ENCODE measurements around the gene KEL.
A peak's percentile ranks its signal among the peaks of the same experiment; 100 is the strongest.
"Not testable (repeated sequence)": the region's sequence is repeated elsewhere in the genome, so short reads cannot be mapped to it uniquely, and the experiment has no call there.

Gene KEL, protein sequence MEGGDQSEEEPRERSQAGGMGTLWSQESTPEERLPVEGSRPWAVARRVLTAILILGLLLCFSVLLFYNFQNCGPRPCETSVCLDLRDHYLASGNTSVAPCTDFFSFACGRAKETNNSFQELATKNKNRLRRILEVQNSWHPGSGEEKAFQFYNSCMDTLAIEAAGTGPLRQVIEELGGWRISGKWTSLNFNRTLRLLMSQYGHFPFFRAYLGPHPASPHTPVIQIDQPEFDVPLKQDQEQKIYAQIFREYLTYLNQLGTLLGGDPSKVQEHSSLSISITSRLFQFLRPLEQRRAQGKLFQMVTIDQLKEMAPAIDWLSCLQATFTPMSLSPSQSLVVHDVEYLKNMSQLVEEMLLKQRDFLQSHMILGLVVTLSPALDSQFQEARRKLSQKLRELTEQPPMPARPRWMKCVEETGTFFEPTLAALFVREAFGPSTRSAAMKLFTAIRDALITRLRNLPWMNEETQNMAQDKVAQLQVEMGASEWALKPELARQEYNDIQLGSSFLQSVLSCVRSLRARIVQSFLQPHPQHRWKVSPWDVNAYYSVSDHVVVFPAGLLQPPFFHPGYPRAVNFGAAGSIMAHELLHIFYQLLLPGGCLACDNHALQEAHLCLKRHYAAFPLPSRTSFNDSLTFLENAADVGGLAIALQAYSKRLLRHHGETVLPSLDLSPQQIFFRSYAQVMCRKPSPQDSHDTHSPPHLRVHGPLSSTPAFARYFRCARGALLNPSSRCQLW

DNA sequence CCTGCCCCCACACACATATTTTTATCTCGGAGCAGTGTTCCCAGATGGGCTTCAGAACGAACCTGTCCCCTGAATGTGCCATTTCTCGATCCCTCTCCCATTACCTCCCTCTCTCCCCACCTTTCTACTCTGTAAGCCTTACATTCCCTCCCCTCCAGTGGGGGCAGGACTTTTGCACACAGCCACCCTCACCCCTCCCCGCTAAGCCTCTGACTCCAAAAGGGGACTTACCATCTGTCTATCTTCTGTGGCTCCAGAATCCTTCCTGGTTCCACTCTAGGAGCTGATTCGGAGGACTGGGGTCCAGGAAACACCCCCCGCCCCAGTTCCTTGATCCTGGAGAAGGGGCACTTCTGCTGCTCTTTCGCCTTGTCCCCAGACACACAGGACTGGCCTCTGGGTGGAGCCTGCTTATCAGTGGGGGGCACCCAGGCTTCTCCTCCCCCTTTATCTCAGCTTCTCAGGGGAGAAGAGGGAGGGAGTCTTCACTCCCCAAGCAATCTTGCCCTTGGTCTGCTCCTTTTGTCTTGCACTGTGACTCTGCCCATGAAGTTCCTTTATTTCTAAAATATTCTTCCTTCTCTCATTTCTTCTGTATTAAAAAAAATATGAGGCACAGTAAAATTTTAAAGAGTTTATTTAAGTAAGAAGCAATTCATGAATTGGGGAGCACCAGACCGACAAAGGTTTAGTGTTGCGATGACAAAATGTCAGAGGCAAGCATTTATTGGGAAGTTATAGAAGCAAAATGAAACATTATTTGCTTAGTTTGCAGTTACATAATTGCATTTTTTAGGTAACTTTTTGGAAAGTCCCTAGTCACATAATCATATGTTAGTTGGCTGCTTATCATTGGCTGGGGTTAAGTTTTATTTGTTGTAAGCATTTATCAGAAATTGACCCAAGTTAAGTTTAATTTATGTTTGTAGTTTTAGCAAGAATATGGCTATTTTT is at the start of gene KEL:
Gene KEL (minus strand): TSS at position 391 of the 954 bp plus-strand sequence. CDS start 157 bp downstream, at position 234.
- DNase-seq (ENCODE audit: low spot score): no peak

DNA sequence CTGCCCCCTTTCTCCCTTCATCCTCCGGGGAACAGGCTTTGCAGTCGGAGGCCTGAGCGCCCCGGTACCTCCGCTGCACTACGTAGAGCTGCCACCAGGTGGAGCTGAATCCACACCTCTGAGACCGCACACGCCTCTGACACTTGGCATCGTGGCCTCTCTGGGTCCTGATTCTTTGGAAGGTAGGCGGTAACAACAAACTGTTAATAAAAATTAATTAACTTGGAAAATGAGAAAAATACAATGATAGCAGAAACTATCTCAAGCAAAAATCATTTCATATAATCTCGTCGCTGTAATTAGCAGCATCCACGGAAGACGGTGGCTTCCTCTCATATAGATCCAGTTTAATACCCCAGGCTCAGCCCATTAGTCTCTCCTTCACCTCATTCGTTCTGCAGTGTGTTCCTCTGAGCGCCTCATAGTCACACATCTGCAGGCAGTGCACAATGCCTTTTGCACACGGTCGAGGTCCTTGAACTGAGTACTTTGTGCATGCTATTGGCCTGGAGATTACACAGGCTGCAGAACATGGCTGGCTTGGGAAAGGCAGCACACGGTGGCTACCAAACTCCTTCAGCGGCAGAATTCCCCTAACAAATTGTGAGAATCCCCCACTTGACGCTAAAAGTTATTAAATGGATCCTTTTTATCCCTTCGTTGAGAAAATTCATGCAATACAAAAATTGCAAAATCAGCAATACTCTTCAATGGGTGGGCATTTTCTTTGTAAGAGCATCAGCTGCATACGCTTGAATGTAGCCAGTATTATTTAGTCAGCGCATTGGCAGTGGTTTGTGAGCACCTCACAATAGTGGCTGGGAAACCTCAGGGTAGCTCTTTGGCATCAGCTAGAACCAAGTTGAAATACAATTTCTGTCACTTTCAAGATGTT is 46.1 kb upstream of the KEL start:
- peak; percentile 81 for DNase-seq (ENCODE audit: low spot score)

DNA sequence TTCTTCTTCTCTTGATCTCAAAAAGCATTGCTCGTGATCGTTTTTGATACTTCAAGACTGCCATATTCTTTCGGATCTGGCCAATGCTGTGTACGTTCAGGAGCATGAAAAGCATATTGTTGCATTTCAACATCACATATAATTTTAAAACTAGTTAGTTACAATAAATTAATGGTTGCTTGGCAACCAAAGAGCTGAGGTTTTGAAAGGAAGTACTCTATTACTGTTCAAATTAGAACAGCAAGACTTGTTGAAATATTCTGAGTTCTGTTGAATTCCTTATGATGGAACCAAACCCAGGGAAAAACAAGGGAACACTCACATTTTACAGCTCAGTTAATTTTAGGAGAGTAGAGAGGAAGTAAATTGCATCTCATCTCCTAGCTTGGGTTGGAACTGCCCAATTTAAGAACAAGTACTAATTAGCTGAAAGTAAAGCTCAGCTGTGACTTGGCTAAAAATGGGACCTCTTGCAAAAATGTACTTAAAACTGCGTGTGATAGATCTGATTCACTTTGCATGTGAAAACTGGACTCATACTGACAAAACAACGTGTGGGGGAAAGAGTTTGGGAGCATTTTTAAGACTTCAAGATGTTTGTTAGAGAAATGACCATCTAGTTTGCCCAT is 43.6 kb upstream of the KEL start:
- DNase-seq (ENCODE audit: low spot score): no peak

DNA sequence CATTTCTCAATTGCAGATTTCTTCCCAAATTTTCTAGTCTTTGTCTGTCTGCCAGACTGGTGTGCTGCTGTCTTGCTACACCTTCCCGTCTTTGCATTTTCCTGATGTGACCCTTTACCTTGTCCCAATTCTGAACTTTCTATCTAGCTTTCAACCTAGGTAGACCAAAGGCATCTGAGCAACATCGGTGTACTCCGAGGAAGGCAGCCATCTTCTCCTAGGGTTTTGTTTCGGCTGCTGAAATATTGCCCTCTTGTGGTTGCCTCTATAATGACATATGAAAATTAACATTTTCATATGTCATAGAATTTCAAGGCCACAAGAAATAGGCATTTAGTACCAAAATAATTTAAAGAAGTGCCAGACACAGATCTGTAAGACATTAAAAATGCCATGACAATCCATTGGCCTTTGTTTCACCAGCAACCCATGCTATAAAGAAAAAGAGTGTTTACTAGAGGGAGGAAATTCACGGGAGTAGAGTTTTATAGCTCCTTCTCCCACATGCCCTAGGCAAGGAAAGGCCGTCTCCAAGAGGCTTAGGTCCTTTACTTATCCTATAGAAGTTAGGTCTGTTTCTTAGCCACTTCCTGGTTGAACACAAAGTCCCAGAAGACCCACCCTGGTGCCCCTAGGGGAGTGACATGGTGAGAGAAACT is 41.4 kb upstream of the KEL start:
- DNase-seq (ENCODE audit: low spot score): peak; percentile 65

DNA sequence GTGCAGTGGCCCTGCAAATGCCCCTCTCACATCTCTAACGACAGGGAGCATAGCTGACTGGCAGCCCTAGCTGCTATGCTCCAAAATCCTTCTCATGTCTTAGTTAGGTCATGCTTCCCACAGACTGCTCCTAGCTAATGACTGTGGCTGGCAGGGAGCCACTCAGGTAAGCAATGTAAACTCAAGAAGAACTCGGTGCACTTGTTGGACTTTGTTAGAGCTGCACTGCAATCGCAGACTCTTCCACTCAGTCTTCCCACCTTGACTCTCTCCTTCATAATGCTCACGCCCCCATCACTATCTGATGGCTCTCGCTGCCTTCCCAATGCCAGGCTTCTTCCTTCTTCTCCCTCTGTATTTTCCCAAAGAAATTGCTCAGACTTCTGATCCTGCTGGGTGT is 40.7 kb upstream of the KEL start:
- DNase-seq (ENCODE audit: low spot score): no peak

DNA sequence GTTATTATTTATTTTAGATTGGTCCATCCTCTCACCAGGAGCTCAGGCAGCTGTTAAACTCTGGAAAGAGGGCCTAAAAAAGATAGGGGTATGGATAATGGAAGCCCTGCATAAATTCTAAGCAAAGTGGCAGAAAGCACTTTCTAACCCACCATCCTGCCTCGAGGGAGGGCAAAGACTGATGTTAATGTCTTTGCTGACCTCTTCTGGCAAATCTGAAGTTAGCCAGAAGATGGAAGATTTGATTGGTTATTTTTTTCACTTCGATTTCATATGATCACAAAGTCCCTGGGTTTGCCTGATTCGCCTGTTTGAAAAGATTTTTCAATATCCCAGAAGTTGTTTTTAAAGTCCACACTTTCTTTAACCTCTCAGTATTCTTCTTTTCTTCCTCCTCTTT is 39.9 kb upstream of the KEL start:
- DNase-seq (ENCODE audit: low spot score): peak; percentile 6

DNA sequence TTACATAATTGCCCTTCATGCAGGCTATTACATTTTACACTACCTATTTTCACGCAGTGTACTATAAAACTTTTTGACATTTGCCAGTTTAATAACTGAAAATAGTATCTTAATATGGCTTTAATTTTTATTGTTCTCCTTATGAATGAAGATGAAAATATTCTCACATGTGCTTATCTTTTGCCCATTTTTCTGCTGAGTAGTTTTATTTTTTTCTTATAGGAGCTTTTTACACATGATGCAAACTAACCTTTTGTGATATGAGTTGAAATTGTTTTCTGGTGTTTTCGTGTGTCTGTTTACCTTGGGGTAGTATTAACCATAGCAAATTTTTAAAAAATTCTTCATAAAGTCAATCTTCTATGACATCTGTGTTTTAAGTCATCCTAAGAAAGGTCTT is 38.5 kb upstream of the KEL start:
- no peak for DNase-seq (ENCODE audit: low spot score)

DNA sequence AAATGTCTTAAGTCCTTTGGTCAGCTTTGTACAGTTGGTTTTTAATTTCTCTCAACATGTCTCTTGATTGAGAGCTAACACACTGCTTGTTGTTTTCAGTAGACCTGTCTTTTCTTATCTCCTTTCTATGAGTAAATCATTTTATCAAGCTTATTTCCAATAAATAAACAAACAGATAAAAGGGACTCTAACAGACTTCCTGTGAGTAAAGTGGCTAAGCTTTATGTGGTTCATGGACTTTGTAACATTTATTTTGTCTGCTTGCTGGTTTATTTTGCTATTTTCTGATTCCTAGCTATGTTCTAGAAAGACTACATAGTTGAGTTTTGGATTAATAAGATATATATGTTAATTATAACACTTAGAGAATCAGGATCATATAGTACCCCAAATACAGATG is 37.6 kb upstream of the KEL start:
- DNase-seq (ENCODE audit: low spot score): no peak

DNA sequence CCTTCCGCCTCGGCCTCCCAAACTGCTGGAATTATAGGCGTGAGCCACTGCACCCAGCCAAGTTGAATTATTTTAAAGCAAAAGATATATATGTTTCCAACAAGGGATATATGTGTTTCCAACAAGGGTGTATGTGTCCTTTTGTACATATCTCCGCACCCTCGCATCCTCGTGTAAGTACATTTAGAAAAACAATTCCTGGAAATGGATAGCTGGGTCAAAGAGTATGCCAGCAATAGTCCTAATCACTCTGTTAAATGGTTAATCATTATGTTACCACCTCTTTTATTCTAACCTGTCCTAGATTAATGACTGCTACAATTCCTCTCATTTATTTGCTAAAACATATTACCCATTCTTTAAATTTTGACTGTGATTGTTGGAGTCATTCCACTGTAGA is 36.8 kb upstream of the KEL start:
- no peak for DNase-seq (ENCODE audit: low spot score)

DNA sequence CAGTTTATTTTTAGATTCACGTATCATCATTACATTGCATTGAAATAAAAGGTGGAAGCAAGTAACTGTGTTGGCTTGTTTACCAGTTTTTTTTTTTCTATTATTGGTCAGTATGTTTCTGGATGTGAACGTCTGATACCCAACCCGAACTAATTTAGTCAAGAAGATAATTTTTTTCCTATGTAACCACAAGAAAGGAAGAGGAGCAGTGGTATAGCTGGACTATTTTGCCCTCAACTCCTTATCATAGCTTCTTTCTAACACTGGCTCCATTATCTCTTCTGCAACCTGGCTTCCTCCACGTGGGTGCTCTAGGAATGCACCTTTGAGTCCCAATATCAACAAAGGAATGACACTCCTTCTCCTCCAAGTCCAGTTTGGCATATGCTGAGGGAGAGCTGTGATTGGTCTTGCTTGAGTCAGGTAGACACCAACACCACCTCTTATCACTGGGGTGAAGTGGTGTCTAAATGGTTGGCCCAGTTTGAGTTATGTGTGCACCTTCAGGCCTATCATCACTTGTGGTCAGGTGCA is 35.4 kb upstream of the KEL start:
- DNase-seq (ENCODE audit: low spot score): no peak

DNA sequence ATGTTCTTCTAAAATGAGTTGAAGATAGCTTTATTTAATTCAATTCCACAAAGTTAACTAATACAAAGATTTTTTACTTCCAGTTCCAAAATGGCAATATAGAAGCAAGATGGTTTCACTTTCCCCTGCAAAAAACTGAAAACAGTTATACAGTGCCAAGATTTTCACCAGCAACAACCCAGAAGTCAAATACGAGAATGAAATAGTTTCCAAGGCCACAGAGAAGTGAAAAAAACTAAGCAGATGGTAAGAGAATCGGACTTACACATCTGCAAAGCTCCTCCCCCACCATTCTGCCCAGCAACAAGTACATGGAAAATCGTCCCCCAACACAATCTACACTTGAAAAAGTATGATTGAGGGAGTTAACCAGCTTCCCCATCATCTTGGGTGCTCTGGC is 30.3 kb upstream of the KEL start:
- no peak for DNase-seq (ENCODE audit: low spot score)

DNA sequence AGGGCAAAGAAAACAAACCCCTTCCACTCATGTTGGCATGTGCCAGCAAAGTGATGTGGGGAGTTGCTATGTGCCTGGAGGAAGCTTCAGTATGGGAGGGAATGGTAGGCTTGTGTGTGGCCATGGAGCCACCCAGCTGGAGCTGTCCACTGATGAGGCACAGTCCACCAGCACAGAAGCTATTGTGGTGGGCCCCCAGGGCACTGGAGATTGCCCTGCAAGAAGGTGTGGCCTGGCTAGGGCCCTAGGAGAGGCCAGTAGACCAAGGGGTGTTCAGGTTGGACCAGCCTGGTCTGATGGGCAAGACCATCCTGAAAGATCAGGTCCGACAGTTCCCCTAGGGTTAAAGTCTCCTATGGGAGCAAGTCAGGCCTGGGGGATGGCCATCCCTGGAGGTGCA is 22.1 kb upstream of the KEL start:
- DNase-seq (ENCODE audit: low spot score): no peak

DNA sequence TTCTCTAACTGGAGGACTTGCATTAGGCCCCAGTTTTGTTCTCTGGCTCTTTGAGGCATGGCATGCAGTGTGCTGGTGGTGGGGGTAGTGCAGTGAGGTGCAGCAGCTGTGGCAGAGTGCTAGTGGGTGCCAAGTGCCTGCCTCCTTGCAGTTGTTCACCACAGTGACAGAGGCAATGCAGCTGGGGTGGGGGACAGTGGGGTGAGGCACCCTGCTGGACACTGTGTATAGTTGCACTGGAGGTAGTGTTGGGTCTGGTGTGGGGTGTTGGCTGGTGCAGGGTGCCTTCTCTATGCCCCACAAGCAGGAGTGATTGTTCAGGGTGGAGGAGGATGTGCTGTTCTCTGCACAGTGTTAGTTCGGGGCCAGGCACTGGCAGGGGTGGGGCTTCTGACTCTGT is 21.7 kb upstream of the KEL start:
- no peak for DNase-seq (ENCODE audit: low spot score)

DNA sequence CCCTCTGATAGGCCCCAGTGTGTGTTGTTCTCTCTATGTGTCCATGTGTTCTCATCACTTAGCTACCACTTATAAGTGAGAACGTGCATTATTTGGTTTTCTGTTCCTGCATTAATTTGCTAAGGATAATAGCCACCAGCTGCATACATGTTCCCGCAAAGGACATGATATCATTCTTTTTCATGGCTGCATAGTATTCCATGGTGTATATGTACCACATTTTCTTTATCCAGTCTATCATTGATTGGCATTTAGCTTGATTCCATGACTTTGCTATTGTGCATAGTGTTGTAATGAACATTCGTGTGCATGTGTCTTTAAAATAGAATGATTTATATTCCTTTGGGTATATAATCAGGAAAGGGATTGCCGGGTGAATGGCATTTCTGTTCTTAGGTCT is 16.2 kb upstream of the KEL start:
- not testable (repeated sequence) for DNase-seq (ENCODE audit: low spot score)

DNA sequence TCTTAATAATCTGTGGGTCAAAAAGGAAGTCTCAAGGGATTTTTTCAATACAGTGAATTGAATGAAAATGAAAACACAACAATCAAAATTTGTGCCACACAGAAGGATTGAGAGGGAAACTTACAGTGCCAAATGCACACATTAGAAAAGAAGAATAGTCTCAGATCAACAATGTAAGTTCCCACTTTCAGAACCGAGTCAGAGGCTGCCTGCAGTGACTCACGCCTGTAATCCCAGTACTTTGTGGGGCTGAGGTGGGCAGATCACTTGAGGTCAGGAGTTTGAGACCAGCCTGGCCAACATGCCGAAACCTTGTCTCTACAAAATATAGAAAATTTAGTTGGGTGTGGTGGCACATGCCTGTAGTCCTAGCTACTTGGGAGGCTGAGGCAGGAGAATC is 12.5 kb upstream of the KEL start:
- no peak for DNase-seq (ENCODE audit: low spot score)

DNA sequence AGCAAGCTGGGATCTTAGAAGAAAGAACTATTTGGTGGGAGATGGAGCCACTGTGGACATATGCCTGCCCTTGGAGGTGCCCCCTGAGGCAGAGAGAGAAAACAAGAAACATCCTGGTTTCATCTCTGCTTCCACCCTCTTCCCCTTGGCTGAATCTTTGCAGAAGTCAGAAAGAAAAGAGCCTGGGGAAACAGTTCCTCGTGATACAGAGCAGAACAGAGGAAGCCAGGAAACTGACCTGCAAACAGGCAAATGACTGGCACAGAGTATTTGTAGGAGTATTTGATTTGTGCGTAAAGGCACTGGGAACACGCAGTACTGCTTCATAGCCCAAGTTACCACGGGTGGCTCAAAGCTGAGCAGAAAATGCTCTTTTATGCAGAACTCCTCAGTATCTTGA is 7.0 kb upstream of the KEL start:
- no peak for DNase-seq (ENCODE audit: low spot score)

DNA sequence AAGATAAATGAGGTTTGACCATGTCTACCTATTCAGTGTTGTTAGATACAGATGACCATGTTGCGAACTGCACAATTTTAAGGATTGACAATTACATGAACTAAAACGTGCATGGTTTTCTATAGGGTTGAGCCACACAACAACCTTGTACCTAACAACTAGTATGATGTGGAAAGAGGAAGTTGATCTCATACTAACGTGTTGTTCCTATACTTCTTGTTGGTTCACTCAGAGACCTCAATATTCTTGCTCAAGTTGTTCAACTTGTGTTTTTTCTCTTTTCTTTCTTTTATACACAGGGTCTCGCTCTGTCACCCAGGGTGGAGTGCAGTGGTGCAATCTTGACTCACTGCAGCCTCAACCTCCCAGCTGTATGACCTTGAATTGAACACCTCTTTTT is 6.1 kb upstream of the KEL start:
- no peak for DNase-seq (ENCODE audit: low spot score)

DNA sequence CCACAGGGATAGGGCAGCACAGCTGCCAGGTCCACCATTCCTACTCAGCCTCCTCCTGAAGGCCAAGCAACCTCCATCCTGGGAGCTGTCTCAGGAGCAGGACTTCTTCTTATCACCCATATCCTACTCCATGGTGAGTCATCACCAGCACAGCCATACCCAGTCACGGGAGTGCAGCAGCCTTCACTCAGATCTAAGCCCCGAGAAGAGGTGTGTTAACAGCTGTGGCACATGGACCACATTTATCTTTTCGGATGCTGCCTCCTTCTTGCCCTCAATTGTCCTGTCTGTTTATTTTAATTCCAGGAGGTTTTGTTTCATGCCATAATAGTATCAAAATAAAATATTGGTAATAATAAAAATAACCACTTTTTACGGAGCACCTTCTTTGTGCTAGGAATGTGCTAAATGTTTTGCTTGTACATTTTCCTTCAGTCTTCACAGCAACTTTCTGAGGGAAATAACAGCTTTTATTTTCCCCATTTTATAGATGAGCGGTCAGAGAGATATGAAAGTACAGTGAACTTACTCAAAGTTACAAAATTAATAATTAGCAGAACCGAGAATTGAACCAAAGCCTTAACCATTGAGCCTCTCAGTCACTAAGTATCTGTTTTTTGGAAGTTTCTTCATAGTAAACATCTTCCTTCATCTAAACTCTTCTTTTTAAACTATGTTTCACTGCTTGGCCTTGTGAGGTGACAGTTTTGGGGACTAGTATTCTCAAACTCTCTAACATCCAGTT is 2.5 kb upstream of the KEL start:
- no peak for DNase-seq (ENCODE audit: low spot score)

DNA sequence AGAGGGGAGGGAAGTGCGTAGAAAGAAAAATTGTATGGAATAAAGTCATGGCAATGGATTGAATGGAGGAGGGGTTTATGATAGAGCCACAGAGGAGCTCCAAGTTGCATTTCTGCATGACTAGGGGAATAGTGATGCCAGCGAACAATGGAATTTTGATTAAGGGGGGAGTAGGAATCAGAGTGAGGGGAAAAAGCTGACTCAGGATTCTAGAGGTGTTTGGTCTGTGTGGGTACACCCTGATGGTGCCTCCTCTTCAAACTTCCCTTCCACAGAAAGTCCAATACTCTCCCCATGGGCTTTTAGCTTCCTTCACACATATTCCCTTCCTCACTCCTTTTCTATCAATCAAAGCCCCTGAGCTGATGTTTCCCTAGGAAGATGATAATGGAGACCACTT is 1.8 kb upstream of the KEL start:
- no peak for DNase-seq (ENCODE audit: low spot score)
